ENCODE results near the gene UQCRC2. TPM values are rescaled to one million over a fixed set of nuclear protein-coding genes. Genes with fewer than 3 reads are reported as not detected.

UQCRC2 gene
- total and polyA plus RNA-seq, 2 donors (not counting 1 experiment from before 2014, with no cell fraction given) = 84.3 to 150 TPM

DNA sequence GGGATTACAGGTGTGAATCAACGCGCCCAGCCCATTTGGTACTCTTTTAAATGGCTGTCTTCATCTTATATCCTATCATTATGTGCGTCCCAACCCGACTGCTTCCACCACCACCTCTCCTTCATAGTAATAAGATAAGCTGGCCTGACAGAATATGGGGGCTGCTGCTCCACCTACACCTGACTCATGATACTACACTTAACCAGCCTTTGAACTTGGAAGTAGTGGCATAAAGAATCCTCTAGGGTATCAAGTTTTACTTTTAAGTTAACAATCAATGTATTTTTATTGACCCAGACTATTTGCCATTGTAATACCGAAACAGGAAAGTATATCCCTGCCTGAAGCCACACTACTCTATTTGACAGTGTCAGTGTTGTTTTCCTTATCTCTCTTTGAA lies 28.9 kb downstream of the UQCRC2 start:
- Mint-ChIP-seq H3K9me3 (ENCODE audit: insufficient read depth) (no peaks in the 10 kb centered on the region), H3K27ac (no peak overlapping the region), H3K27me3 (no peaks in the 10 kb centered on the region), H3K4me3 (no peak overlapping the region), H3K4me1 (no peaks in the 10 kb centered on the region)
- POLR2A ChIA-PET = no interaction called here
- no peak overlapping the region for H3K4me3 ChIP-seq (ENCODE audit: control extremely low read depth in 1 of 5, extremely low read depth in 1 of 5, insufficient read depth in 1 of 5, low read depth in 2 of 5, low read length in 4 of 5)
- no peaks in the 10 kb centered on the region for H3K9me3 ChIP-seq (ENCODE audit: control extremely low read depth in 1 of 3, control insufficient read depth in 2 of 3, insufficient read depth in 1 of 3, low read length in 2 of 3)
- H3K27me3 ChIP-seq (replicated peaks in 1 of 4; ENCODE audit: control extremely low read depth in 1 of 4, control insufficient read depth in 3 of 4, insufficient read depth in 4 of 4, low read length in 3 of 4) = no peaks in the 10 kb centered on the region
- no peak overlapping the region for H2AFZ ChIP-seq (ENCODE audit: insufficient read depth, low read depth, low read length, poor library complexity, severe bottlenecking)
- H3K4me2 ChIP-seq (replicated peaks; ENCODE audit: low read depth, low read length, poor library complexity, severe bottlenecking) = no peak overlapping the region
- TF ChIP-seq EZH2 (IDR thresholded peaks at IDR 0.05; ENCODE audit: borderline replicate concordance, insufficient read depth, low read depth, low read length, poor library complexity, severe bottlenecking) = no peak
- TF ChIP-seq, protein P1, sequence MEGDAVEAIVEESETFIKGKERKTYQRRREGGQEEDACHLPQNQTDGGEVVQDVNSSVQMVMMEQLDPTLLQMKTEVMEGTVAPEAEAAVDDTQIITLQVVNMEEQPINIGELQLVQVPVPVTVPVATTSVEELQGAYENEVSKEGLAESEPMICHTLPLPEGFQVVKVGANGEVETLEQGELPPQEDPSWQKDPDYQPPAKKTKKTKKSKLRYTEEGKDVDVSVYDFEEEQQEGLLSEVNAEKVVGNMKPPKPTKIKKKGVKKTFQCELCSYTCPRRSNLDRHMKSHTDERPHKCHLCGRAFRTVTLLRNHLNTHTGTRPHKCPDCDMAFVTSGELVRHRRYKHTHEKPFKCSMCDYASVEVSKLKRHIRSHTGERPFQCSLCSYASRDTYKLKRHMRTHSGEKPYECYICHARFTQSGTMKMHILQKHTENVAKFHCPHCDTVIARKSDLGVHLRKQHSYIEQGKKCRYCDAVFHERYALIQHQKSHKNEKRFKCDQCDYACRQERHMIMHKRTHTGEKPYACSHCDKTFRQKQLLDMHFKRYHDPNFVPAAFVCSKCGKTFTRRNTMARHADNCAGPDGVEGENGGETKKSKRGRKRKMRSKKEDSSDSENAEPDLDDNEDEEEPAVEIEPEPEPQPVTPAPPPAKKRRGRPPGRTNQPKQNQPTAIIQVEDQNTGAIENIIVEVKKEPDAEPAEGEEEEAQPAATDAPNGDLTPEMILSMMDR (IDR thresholded peaks at IDR 0.05) = no peak
- ATAC-seq (ENCODE audit: low read depth) (no peak), DNase-seq (no peak)
- WGBS (ENCODE audit: insufficient coverage) = 100% methylated on average over 1 of the region's 5 CpGs
- H3K27ac ChIP-seq (ENCODE audit: low read length in 2 of 2) = no peak overlapping the region
- intact Hi-C loops (cut with micrococcal nuclease) = no loop called here
- peaks cover 10 to 71% of the 10 kb centered on the region in 2 experiments for H3K36me3 ChIP-seq (replicated peaks in 1 of 2; ENCODE audit: control extremely low read depth in 1 of 2, control insufficient read depth in 1 of 2, extremely low read depth in 1 of 2, insufficient read depth in 2 of 2, low read length in 1 of 2)
- H3K9ac ChIP-seq (ENCODE audit: low read length) = no peak overlapping the region
- no peaks in the 10 kb centered on the region for H3K79me2 ChIP-seq (ENCODE audit: control insufficient read depth, insufficient read depth, low read length)
- H3K4me1 ChIP-seq (ENCODE audit: control insufficient read depth in 2 of 2, insufficient read depth in 2 of 2, low read length in 2 of 2) = no peaks in the 10 kb centered on the region
- CTCF ChIA-PET = no interaction called here
- H4K20me1 ChIP-seq (ENCODE audit: control insufficient read depth, insufficient read depth, low read length, poor library complexity, severe bottlenecking) = no peaks in the 10 kb centered on the region

DNA sequence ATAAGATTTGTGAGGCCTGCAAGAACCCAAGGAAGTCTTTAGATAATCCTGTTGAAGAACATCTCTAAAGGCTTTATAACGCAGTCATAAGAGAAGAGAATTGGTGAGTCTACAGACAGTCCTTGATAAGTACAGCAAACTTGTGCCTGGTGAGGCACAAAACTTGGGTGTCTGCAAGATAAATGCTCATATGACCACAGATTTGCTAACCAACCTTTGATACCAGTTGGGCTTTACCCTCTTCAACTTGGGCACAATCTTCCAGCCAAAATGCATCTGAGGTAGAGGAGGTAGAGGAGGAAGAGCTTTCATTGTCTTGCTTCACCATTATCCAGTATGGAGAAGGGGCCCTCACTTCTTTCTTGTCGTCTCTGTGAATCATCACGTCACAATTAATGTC lies 30.9 kb downstream of the UQCRC2 start:
- no peak overlapping the region for H3K4me2 ChIP-seq (replicated peaks; ENCODE audit: low read depth, low read length, poor library complexity, severe bottlenecking)
- Mint-ChIP-seq H3K4me1 (no peaks in the 10 kb centered on the region), H3K9me3 (ENCODE audit: insufficient read depth) (no peaks in the 10 kb centered on the region), H3K27me3 (no peaks in the 10 kb centered on the region), H3K27ac (no peak overlapping the region), H3K4me3 (no peak overlapping the region)
- DNase-seq (no peak), ATAC-seq (ENCODE audit: low read depth) (no peak)
- ChIA-PET CTCF (no interaction called here), POLR2A (no interaction called here)
- H3K9ac ChIP-seq (ENCODE audit: low read length) = no peak overlapping the region
- H2AFZ ChIP-seq (ENCODE audit: insufficient read depth, low read depth, low read length, poor library complexity, severe bottlenecking) = no peak overlapping the region
- H3K79me2 ChIP-seq (ENCODE audit: control insufficient read depth, insufficient read depth, low read length) = no peaks in the 10 kb centered on the region
- no peaks in the 10 kb centered on the region for H3K27me3 ChIP-seq (replicated peaks in 1 of 4; ENCODE audit: control extremely low read depth in 1 of 4, control insufficient read depth in 3 of 4, insufficient read depth in 4 of 4, low read length in 3 of 4)
- no CpG with 5 or more reads among the region's 3 CpGs for WGBS (ENCODE audit: insufficient coverage)
- no peaks in the 10 kb centered on the region for H4K20me1 ChIP-seq (ENCODE audit: control insufficient read depth, insufficient read depth, low read length, poor library complexity, severe bottlenecking)
- TF ChIP-seq, protein P1 (IDR thresholded peaks at IDR 0.05) = no peak
- TF ChIP-seq EZH2 (IDR thresholded peaks at IDR 0.05; ENCODE audit: borderline replicate concordance, insufficient read depth, low read depth, low read length, poor library complexity, severe bottlenecking) = no peak
- H3K4me1 ChIP-seq (ENCODE audit: control insufficient read depth in 2 of 2, insufficient read depth in 2 of 2, low read length in 2 of 2) = no peaks in the 10 kb centered on the region
- peaks cover 3 to 51% of the 10 kb centered on the region in 2 experiments for H3K36me3 ChIP-seq (replicated peaks in 1 of 2; ENCODE audit: control extremely low read depth in 1 of 2, control insufficient read depth in 1 of 2, extremely low read depth in 1 of 2, insufficient read depth in 2 of 2, low read length in 1 of 2)
- intact Hi-C loops (cut with micrococcal nuclease) = no loop called here
- H3K9me3 ChIP-seq (ENCODE audit: control extremely low read depth in 1 of 3, control insufficient read depth in 2 of 3, insufficient read depth in 1 of 3, low read length in 2 of 3) = no peaks in the 10 kb centered on the region
- H3K27ac ChIP-seq (ENCODE audit: low read length in 2 of 2) = no peak overlapping the region
- H3K4me3 ChIP-seq (ENCODE audit: control extremely low read depth in 1 of 5, extremely low read depth in 1 of 5, insufficient read depth in 1 of 5, low read depth in 2 of 5, low read length in 4 of 5) = no peak overlapping the region
